22Rv1 (cell line): Measurements from ENCODE around the gene PPFIBP2.

ENCODE experiments used
- CTCF ChIP-seq: fragments of 450-650 bp; IDR thresholded peaks from 2 replicates; pipeline ENCODE4 v1.5.1; 2017; ENCODE audit warnings: mild to moderate bottlenecking
- ZFX ChIP-seq: fragments of 450-650 bp; IDR thresholded peaks from 2 replicates; pipeline ENCODE4 v1.6.1; 2017; ENCODE audit warnings: antibody characterized with exemption, borderline replicate concordance

GRCh38 chr11:7689239-7689638, 175.4 kb downstream of the PPFIBP2 start:
- TF ChIP-seq CTCF, result no peak
- TF ChIP-seq ZFX, result no peak
